Stimulated activated naive CD8-positive, alpha-beta T cell treated with anti-CD3 and anti-CD28 coated beads, Interleukin-15, Interleukin-2, amounts not matched to agents 100 U/mL and 50 U/mL, for 24 hours (primary cell): ENCODE data around the gene FA2H.
"Not testable (repeated sequence)": the region's sequence is repeated elsewhere in the genome, so short reads cannot be mapped to it uniquely, and the experiment has no call there.

Experiments
- ATAC-seq: fragments of 150-1000 bp; cut with Tn5 transposase; one replicate; pipeline ENCODE4 v1.10.0; 2021
- DNase-seq: peaks from one replicate; pipeline ENCODE4 v3.0.0; 2021

The FA2H gene

DNA sequence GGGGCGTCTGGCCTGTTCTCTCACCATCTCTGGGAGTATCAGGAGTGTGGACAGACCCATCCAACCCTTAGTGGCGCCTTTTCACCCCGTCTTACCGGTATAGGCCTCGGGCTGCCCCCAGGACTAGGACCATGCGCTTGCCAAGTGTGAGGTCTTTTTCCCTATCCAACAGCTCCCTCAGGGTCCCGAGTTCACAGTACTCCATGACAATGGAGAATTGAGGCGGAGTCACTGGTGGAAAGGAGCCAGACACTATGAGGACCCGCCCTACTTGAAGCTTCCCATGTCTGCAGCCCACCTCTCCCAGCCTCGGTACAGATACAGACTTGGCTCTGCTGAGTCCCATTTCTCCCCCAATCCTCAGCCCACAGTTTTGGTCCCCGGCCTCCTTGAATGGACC is 92.1 kb downstream of the FA2H start:
- ATAC-seq (no peak), DNase-seq (no peak)

DNA sequence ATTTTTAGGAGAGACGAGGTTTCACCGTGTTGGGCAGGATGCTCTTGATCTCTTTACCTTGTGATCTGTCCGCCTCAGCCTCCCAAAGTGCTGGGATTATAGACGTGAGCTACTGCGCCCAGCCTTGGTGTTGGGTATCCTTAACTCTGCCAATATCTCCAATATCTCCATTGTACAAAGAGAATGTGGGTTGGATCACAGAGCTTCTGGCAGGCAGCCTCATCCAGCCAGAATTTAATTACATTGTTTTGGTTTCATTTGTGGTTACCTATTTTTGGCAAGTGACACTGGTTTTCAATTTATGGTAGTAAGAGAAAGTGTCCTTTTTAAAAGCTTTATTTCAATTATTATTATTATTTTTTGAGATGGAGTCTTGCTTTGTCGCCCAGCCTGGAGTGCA is 93.9 kb downstream of the FA2H start:
- DNase-seq (no peak), ATAC-seq (no peak)

DNA sequence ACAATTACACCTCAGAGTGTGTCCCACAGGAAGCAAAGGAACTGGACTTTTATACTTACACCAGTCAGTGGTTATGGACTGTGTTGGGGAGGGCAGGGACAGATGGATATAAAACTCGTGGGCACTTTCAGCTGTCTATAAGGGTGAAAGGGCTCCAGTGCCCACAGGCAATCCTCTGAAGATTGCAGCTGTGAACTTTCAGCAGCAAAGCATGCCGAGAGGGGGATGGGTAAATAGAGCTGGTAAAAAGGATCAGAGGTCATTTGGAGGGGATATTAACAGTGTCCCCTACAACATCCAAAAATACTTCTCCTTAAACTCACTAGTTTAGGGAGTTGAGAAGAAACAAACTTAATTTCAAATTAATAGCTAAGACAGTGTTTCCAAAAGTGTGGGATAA is 94.6 kb downstream of the FA2H start:
- DNase-seq, result no peak
- no peak for ATAC-seq

DNA sequence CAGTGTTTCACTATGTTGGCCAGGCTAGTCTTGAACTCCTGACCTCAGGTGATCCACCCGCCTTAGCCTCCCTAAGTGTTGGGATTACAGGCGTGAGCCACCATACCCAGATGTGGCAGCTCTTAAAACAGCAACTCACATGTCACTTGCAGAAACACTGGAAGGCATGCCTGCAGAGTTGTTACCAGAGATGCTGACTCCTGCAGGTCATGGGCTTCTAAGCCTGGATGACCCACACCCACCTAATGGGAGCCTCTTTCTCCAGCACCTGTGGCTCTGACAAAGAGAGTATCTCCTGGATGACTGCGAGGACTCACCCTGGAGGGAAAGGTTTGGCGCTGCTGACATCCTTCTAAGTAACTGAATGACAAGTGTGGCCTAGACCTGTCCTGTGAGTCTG is 96.8 kb downstream of the FA2H start:
- ATAC-seq (no peak), DNase-seq (no peak)

DNA sequence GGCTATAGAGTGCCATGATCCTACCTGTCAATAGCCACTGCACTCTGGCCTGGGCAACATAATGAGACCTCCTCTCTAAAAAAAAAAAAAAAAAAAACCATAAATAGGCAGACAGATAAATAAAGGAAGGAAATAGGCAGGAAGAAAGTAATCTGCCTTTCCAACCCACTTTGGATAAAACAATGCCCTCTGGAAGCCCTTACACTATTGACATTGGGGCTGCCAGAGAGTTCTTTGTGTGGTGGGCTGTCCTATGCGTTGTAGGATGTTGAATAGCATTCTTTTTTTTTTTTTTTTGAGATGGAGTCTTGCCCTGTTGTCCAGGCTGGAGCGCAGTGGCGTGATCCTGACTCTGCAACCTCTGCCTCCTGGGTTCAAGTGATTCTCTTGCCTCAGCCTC is 100.7 kb downstream of the FA2H start:
- ATAC-seq (no peak), DNase-seq (no peak)

DNA sequence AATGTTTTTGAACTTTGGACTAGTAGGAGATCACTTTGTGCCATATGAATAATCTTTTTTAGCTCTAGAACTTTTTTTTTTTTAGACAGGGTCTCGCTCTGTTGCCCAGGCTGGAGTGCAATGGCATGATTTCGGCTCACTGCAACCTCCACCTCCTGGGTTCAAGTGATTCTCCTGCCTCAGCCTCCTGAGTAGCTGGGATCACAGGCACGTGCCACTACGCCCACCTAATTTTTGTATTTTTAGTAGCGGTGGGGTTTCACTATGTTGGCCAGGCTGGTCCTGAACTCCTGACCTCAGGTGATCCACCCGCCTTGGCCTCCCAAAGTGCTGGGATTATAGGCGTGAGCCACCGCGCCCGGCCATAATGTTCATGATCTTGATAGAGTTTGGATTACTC is 105.7 kb downstream of the FA2H start:
- DNase-seq, ATAC-seq: not testable (repeated sequence)

GRCh38 chr16:74667255-74667700 is 107.3 kb downstream of the FA2H start:
- DNase-seq, result peak; percentile 61
- no peak for ATAC-seq

GRCh38 chr16:74666425-74667254 is 108.0 kb downstream of the FA2H start, which contains the start of gene RFWD3:
TSS of gene RFWD3 (minus strand) at chr16:74666877. CDS start at chr16:74661449, 5,428 bp downstream.
- peak; percentile 100 for ATAC-seq
- peak; percentile 92 for DNase-seq

DNA sequence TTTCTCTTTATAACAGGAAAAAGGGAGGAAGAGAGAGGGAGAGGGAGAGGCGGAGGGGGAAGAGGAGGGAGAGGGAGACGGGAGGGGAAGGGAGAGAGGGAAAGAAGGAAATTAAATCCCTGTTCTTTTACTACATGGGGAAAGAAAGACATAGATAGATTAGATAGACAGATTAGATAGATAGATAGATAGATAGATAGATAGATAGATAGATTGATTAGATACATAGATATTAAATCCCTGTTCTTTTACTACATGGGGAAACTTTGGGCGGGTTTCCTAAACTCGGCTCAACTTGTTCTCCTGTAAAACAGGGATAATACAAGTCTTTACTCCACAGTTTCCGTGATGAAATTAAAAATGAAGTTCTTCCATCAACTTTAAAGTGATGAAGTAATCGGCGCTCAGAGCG is 108.6 kb downstream of the FA2H start:
- DNase-seq (no peak), ATAC-seq (no peak)
